Body of pancreas (tissue), 4 donors: Measurements from ENCODE around the gene ZBTB21.

Experiments
- CTCF ChIP-seq, 7 experiments: fragments of 450-650 bp in 4 of 7; fragments of 200-600 bp in 3 of 7; sonication (generic) in 3 of 7; IDR thresholded peaks; one replicate each; pipeline ENCODE4 v1.5.1; 2016 to 2019; ENCODE audit warnings: antibody characterized with exemption in 7 of 7
- POLR2A ChIP-seq, 3 donors: fragments of 450-650 bp; IDR thresholded peaks; one replicate each; pipeline ENCODE4 v1.6.1; 2016; ENCODE audit warnings: antibody characterized with exemption in 3 of 3, mild to moderate bottlenecking in 2 of 3

- TF ChIP-seq CTCF (IDR thresholded peaks at IDR 0.05) (no peak), POLR2A (IDR thresholded peaks at IDR 0.05) (no peak)
Measured at GRCh38 chr21:41971891-41972290, 38.3 kb downstream of the ZBTB21 start.
